NCI-H510A treated with DMSO at 0.1 percent for 48 hours (cell line): ENCODE results near the gene ZNF136.
A peak's percentile ranks its signal among the peaks of the same experiment; 100 is the strongest.

Experiments used
- DNase-seq: peaks from one replicate; lab custom pipeline; 2025; lab: John Stamatoyannopoulos, UW

The ZNF136 gene

DNA sequence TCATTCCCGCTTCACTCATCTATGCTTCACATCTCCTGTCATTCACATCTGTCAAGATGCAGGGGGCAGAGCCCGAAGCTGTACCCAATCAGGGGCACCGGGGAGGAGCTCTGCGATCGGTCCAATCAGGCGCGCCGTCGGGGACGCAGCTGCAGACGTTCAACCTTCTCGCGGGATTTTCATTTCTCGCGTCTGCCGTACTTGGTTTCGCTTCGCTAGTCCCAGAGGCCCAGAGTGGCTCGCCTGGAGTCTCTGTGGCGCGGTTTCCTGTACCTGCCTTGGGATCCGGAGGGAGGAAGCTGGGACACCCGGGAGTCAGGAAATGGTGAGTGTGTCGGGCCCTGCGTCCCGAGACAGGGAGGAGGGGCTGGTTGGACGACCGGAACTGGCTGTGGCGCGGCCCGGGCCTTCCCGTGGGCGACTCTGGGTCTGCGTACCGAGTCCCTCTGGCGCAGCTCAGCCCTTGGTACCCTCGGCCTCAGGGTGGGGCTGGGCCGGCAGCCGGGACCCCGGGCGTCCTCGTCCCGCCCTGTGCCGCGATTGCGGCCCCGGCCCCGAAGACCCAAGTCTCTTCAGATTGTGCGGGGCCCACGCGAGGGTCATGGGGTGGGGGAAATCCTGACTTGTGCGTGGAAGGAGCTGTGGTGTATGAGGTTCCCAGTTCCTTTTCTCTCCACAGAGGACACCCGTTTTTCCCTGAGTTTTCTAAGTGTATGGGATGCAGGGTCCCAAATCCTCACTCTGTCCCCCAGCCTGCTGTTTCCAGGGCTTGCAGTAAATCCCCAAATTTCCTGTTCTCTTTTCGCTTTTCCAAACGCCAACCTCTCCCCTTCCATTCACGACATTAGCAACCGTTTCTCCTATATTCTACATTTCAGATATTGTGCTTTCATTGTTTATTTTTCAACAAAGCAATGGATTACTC lies at the start of gene ZNF136:
Gene ZNF136, plus strand, starts transcription at position 215 of the 925 bp plus-strand sequence. Its CDS starts 108 bp downstream, at position 323.
- DNase-seq, result peak; percentile 91

- no peak for DNase-seq
These were observed 49.8 kb upstream of the ZNF136 start for GRCh38 chr19:12113121-12113520.

DNA sequence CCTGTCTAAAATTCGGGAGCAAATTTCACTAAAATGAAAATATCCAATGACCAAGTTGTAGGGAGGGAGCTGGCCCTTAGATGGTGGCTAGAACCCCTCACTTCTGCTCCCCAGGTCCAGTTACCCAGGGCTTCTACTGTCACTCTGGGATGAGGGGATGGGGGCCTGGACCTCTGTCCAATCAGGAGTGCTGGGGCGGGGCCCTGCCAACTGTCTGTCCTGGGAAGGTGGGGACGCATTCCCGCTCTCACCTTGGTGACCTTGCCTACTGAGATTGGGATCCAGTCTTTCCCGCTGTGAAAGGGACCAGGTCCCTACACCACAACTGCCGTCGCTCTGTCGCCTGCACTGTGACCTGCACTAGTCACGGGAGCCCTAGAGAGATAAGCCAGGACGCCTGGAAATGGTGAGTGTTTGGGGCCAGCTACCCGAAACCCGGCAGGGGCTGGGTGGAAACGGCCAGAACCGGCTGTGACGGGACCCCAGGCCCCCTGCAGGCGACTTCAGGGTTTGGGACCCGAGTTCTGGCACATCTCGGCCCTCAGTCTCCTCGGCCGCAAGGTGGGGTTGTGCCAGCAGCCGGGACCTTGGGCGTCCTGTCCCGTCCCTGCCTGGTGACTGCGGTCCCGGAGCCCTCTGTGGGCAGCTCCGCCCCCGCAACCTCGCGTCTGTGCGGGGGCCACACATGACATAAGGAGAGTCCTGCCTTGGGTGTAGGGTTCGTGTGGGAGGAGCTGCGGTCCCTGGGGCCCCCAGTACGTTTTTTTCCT lies 45.5 kb upstream of the ZNF136 start:
- no peak for DNase-seq

GRCh38 chr19:12126707-12127106 lies 36.2 kb upstream of the ZNF136 start:
- DNase-seq, result no peak

GRCh38 chr19:12133069-12133468 lies 29.8 kb upstream of the ZNF136 start:
- no peak for DNase-seq

- DNase-seq, result no peak
These were observed 25.5 kb upstream of the ZNF136 start for GRCh38 chr19:12137221-12137940.

- DNase-seq, result no peak
These were observed 23.6 kb upstream of the ZNF136 start for GRCh38 chr19:12139269-12139668.

GRCh38 chr19:12139885-12140544 lies 22.9 kb upstream of the ZNF136 start, which contains the start of gene ZNF20:
TSS of gene ZNF20 (minus strand) at chr19:12140350. CDS start at chr19:12140182, 168 bp downstream.
- peak; percentile 94 for DNase-seq

- DNase-seq, result peak; percentile 76
These were observed 22.1 kb upstream of the ZNF136 start for GRCh38 chr19:12140545-12141404.

- DNase-seq, result no peak
These were observed 21.5 kb upstream of the ZNF136 start for GRCh38 chr19:12141405-12141736.

- DNase-seq, result no peak
These were observed 17.5 kb upstream of the ZNF136 start for GRCh38 chr19:12145348-12145747.

- no peak for DNase-seq
These were observed 7.5 kb upstream of the ZNF136 start for GRCh38 chr19:12155324-12155860.

GRCh38 chr19:12156223-12157058 lies 6.5 kb upstream of the ZNF136 start, which contains the start of gene ZNF625:
TSS of gene ZNF625 (minus strand) at chr19:12156734. CDS start at chr19:12156558, 176 bp downstream.
- DNase-seq, result peak; percentile 91

DNA sequence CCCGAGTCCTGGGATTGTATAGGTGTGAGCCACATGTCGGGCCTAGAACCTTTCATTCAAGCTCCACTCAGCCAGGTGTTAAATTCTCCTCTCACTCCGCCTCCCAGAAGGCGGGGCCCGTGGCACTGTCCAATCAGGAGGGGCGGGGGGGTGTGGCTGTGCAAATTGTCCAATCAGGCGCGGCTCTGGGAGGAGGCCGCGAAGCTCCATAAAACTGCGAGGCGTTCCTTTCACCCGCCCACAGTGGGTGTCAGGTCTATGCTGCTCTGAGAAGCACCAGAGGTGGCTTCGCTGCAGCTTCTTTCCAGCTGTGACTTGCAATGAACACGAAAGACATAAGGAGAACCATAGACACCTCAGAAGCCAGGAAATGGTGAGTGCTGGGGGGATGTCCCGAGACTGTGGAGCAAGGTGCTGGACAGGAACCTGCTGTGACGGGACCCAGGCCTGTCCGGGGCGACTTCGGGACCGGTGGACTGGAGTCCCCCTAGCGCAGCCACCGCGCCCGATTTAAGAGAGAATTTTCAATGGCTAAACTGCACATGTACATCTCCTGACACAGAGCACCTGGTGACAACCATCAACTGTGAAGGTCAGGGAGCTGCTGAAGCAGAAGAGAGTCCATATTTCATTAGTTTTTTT lies 3.0 kb upstream of the ZNF136 start:
- no peak for DNase-seq

DNA sequence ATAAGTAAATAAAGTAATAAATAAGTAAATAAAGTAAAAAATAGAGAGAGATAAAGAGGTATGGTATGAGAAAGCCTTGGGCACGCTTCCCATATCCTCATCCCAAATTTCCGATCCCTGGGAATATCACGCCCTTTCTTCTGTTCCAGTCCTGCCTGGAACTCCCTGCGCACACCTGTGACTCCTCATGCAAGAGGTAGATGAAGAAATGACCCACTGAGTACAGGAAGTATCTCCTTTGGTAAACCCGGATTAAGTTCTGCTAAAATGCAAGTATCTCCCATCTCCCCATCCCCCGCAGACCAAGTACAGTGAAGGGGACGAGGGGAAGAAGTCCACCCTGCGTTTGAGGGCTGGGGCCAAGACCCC lies 399 bp upstream of the ZNF136 start:
- DNase-seq, result no peak

DNA sequence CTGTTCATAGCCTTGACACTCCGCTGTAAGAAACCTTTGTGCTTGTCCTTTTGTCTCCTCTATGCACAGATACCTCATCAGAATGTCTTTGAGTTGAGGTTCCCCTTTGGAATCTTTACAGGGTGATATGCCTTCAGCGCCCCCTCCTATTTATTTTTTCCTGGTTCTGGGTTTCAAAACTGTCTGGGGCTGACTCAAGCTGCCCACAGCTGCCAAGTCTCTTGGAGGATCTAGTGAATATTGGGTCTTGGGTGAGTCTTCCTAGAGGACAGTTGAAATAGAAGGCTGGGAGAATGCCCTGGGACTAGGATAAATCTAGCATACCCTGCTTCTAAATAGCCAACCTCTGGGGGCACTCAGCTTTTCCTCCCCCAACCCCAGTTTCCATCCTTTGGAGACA lies 930 bp downstream of the ZNF136 start:
- no peak for DNase-seq

- no peak for DNase-seq
These were observed 3.7 kb downstream of the ZNF136 start for GRCh38 chr19:12166626-12167025.

GRCh38 chr19:12180377-12180776 lies 17.5 kb downstream of the ZNF136 start:
- no peak for DNase-seq

DNA sequence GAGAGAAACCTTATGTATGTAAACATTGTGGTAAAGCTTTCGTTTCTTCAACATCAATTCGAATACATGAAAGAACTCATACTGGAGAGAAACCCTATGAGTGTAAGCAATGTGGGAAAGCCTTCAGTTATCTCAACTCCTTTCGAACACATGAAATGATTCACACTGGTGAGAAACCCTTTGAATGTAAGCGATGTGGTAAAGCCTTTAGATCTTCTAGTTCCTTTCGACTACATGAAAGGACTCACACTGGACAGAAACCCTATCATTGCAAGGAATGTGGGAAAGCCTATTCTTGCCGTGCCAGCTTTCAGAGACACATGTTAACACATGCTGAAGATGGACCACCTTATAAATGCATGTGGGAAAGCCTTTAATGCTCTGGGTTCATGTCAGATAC lies 24.7 kb downstream of the ZNF136 start:
- DNase-seq, result no peak
